HFF-Myc (cell line): ENCODE measurements around the gene FNDC3B.

Source experiments
- DNase-seq: peaks from one replicate; pipeline ENCODE4 v3.0.0-alpha.2; 2011; ENCODE audit warnings: low read depth; ENCODE audit errors: extremely low read depth
- H3K4me3 ChIP-seq: replicated peaks from 2 replicates; pipeline ENCODE4 v1.5.1; 2011; ENCODE audit warnings: low read depth, mild to moderate bottlenecking, control low read depth, low read length
- TF ChIP-seq, protein P1 (sequence below): IDR thresholded peaks from 2 replicates; pipeline ENCODE4 v1.5.1; 2012; ENCODE audit warnings: mild to moderate bottlenecking, low read depth, low read length, control low read depth; ENCODE audit errors: missing control alignments

Gene FNDC3B

GRCh38 chr3:172098698-172099494, 59.5 kb downstream of the FNDC3B start:
- H3K4me3 ChIP-seq = no peak overlapping the region
- DNase-seq = no peak
- TF ChIP-seq, protein P1, sequence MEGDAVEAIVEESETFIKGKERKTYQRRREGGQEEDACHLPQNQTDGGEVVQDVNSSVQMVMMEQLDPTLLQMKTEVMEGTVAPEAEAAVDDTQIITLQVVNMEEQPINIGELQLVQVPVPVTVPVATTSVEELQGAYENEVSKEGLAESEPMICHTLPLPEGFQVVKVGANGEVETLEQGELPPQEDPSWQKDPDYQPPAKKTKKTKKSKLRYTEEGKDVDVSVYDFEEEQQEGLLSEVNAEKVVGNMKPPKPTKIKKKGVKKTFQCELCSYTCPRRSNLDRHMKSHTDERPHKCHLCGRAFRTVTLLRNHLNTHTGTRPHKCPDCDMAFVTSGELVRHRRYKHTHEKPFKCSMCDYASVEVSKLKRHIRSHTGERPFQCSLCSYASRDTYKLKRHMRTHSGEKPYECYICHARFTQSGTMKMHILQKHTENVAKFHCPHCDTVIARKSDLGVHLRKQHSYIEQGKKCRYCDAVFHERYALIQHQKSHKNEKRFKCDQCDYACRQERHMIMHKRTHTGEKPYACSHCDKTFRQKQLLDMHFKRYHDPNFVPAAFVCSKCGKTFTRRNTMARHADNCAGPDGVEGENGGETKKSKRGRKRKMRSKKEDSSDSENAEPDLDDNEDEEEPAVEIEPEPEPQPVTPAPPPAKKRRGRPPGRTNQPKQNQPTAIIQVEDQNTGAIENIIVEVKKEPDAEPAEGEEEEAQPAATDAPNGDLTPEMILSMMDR = no peak

DNA sequence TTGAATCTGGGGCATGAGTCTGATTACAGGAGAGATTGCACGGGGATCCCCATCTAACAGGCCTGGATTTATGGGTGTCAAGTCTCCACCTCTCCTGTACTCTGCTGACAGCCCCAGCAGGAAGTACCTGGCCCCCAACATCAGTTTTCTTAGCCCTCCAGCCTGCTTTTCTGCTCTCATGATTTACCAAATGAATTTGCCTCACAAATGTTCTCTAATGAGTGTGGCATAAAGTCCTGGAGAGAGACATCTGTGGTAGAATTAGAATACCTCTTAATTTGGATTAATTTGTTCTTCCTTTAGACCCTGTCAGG, 60.1 kb downstream of the FNDC3B start:
- H3K4me3 ChIP-seq = no peak overlapping the region
- no peak for DNase-seq
- TF ChIP-seq, protein P1 = no peak

- DNase-seq = no peak
- H3K4me3 ChIP-seq = no peak overlapping the region
- TF ChIP-seq, protein P1 = no peak
Observed at GRCh38 chr3:172100482-172100881, 61.1 kb downstream of the FNDC3B start.

GRCh38 chr3:172101107-172101506, 61.7 kb downstream of the FNDC3B start:
- TF ChIP-seq, protein P1 = no peak
- H3K4me3 ChIP-seq = no peak overlapping the region
- no peak for DNase-seq

DNA sequence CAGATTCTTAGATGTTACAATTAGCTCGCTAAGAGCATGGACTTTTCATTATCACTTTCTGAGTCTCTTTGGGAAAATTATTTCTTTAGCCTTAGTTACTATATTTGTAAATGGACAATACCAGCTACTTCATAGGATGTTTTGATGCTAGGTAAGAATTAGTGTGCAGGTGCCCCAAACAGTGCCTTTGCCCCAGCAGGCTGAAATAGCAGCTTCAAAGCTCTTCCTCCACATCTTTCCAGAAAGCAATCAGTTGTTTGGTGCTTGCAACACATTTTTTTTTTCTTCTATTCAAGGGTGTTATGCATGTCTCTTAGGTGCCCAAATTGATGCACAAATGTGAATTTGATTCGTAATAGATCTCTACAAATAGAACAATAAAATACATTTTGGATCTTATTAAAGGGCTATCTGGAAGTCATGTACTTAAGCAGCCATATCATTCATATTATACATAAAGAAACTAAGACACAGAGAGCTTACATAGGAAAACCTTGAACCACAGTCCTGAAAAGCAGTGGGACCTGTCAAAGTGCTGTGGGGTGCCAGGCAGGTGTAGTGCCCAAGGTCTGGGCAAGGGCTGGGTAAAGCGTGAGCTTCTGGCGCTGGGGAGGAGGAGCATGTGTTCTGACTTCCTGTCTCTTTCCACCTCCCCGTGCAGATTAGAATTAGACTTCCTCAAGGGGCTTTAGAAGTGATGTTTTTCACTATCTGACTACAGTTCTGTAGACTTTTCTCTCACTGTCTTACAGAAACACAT, 62.9 kb downstream of the FNDC3B start:
- H3K4me3 ChIP-seq = no peak overlapping the region
- DNase-seq = no peak
- TF ChIP-seq, protein P1 = no peak

GRCh38 chr3:172102883-172103310, 63.5 kb downstream of the FNDC3B start:
- DNase-seq = no peak
- no peak overlapping the region for H3K4me3 ChIP-seq
- TF ChIP-seq, protein P1 = no peak
